Astrocyte of the spinal cord (primary cell): ENCODE data around the gene PDIA2.

Source experiments
- DNase-seq: peaks from one replicate; pipeline ENCODE4 v3.0.0; 2011; ENCODE audit warnings: low read depth, low spot score
- H3K4me3 ChIP-seq: 2 replicates; pipeline ENCODE4 v1.5.1; 2011; ENCODE audit warnings: low read depth, mild to moderate bottlenecking, low read length, moderate library complexity
- in situ Hi-C: cut with HindIII; loops from 2 replicates; pipeline ENCODE4 v1.10.0; 2017; ENCODE audit warnings: low sequenced_read_pairs
- TF ChIP-seq, protein P1 (sequence below): IDR thresholded peaks from 2 replicates; pipeline ENCODE4 v1.5.1; 2012; ENCODE audit warnings: low read depth, mild to moderate bottlenecking, low read length, inconsistent platforms

PDIA2 gene, protein sequence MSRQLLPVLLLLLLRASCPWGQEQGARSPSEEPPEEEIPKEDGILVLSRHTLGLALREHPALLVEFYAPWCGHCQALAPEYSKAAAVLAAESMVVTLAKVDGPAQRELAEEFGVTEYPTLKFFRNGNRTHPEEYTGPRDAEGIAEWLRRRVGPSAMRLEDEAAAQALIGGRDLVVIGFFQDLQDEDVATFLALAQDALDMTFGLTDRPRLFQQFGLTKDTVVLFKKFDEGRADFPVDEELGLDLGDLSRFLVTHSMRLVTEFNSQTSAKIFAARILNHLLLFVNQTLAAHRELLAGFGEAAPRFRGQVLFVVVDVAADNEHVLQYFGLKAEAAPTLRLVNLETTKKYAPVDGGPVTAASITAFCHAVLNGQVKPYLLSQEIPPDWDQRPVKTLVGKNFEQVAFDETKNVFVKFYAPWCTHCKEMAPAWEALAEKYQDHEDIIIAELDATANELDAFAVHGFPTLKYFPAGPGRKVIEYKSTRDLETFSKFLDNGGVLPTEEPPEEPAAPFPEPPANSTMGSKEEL

DNA sequence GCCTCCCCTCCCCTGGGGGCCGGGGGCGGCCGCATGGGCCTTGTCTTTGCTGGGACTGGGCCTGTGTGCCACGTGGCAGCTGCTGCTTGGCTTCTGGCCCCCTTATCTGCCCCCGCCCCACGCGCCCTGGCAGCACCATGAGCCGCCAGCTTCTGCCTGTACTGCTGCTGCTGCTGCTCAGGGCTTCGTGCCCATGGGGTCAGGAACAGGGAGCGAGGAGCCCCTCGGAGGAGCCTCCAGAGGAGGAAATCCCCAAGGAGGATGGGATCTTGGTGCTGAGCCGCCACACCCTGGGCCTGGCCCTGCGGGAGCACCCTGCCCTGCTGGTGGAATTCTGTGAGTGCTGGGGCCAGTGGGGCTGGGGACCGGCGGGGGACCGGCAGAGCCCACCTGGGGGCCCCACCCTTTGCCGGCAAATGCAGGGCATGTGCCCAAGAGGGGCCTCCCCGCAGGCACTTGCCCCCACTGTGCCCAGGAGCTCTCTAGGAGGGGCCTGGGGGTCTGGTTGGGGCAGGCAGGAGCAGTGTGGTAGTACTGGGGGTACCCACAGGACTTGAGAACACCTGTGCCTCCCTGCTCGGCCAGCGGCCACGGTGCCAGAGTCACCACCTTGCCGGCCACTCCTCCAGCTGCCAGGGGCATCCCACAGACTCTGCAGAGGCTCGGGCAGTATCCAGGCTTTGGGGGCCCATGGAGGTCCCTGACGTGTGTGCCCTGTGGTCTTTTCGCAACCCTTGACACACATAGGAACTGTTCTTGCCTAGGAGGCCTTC, at the start of gene PDIA2:
PDIA2 (plus strand) TSS at position 132 of the 773 bp plus-strand sequence; CDS start at position 138, 6 bp downstream.
- no peak for DNase-seq
- in situ Hi-C loops, result no loop called here
- no peak within 1 kb of the TSS for H3K4me3 ChIP-seq
- TF ChIP-seq, protein P1, sequence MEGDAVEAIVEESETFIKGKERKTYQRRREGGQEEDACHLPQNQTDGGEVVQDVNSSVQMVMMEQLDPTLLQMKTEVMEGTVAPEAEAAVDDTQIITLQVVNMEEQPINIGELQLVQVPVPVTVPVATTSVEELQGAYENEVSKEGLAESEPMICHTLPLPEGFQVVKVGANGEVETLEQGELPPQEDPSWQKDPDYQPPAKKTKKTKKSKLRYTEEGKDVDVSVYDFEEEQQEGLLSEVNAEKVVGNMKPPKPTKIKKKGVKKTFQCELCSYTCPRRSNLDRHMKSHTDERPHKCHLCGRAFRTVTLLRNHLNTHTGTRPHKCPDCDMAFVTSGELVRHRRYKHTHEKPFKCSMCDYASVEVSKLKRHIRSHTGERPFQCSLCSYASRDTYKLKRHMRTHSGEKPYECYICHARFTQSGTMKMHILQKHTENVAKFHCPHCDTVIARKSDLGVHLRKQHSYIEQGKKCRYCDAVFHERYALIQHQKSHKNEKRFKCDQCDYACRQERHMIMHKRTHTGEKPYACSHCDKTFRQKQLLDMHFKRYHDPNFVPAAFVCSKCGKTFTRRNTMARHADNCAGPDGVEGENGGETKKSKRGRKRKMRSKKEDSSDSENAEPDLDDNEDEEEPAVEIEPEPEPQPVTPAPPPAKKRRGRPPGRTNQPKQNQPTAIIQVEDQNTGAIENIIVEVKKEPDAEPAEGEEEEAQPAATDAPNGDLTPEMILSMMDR, result no peak

DNA sequence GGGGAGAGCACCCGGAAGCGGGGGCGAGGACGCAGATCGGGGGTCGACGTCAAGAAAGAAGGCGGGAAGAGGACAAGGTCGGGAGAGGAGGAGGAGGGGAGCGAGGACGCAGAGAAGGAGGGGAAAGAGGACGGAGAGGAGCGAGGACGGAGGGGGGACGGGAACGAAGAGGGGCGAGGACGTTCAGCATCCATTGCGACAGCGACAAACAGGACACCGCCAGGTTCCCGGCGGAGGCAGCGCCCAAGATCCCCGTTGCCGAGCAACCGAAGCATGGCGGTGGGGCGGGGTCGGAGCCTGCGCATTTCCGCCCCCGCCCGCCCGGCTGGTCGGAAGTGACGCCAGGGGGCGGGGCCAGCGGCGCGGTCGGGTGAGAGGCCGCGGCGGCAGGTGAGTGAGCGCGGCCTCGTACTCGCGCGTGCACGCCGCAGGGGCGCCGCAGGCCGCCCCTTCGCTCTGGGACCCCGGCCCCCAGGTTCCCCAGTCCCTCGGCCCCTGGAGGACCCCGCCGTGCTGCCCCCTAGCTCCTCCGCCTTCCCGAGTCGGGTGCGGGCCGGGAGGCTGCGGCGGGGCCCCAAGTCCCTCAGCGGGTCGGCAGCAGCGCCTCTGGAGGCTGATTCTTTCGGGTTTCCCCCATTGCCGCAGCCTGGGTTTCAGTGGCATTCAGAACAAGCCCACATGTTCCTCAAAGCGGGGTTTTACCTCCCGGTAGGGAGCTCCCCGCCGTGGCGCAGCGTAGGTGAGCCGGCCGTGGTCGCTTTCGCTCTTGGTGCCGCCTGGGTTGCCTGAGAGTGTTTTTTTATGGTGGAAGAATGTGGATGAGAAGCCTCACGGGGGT, 48.3 kb upstream of the PDIA2 start, which contains the start of gene FAM234A:
FAM234A (plus strand) TSS at position 354 of the 838 bp plus-strand sequence. CDS start 19,593 bp downstream, outside the sequence.
- in situ Hi-C loops, result no loop called here
- TF ChIP-seq, protein P1, result peak; percentile 46
- peak within 1 kb of the TSS; percentile 83 for H3K4me3 ChIP-seq
- DNase-seq, result peak; percentile 87

DNA sequence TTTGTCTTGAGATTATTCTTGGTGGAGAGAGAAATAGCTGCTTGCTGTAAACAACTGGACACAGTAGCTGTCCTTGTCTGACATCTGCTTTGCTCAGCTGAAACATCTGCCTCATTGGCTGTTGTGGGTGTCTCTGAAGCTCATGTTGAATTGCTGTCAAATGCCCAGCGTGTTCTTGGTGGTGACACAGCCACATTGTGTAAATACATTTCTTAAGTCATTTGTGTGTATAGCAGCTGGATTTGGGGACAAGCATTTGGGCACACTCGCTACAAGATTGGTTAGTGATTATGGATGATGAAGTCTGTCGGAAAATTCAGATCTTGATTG, 43.1 kb upstream of the PDIA2 start:
- TF ChIP-seq, protein P1, result no peak
- no peak overlapping the region for H3K4me3 ChIP-seq
- no peak for DNase-seq
- in situ Hi-C loops, result no loop called here

DNA sequence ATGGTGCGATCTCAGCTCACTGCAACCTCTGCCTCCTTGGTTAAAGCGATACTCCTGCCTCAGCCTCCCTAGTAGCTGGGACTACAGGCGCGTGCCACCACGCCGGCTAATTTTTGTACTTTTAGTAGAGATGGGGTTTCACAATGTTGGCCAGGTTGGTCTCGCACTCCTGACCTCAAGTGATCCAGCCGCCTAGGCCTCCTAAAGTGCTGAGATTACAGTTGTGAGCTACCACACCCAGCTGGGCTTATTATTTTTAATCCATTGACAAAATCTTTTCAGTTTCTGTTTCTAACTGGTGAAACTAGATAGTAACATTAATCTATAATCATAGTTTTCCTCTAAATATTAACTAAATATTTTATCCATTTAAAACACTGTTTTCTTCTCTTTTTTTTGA, 42.4 kb upstream of the PDIA2 start:
- TF ChIP-seq, protein P1, result no peak
- no peak overlapping the region for H3K4me3 ChIP-seq
- no peak for DNase-seq
- in situ Hi-C loops, result no loop called here

DNA sequence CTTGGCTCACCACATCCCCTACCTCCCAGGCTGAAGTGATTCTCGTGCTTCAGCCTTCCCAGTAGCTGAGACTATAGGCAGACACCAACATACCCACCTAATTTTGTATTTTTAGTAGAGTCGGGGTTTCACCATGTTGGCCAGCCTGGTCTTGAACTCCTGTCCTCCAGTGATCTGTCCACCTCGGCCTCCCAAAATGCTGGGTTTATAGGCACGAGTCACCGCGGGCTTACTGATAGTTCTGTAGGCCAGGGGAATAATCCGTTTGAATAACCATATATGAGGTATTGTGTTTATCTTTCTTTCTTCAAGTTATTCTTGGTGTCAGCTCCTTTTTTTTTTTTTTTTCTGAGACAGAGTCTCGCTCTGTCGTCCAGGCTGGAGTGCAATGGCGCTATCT, 40.7 kb upstream of the PDIA2 start:
- no peak for DNase-seq
- in situ Hi-C loops, result no loop called here
- H3K4me3 ChIP-seq, result no peak overlapping the region
- TF ChIP-seq, protein P1, result no peak

DNA sequence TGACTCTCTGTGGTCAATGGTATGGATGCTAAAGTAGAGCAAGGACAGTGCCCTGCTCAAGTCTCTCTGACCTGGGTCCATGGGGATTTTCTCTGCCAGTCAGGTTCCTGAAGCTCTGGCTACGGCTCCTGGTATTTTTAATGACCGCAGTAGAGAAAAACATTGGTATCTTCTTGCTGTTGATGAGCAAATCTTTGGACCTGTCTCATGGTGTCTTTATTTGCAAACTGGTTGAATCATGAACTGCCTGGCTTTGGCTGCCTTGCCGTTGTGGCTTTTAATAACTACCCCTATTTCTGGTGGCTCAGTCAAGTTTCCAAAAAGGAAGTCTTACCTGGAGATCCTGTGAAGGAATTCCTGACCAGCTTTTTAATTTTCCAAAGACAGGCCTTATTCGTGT, 39.6 kb upstream of the PDIA2 start:
- TF ChIP-seq, protein P1, result no peak
- H3K4me3 ChIP-seq, result no peak overlapping the region
- DNase-seq, result no peak
- in situ Hi-C loops, result no loop called here
